Ishikawa (cell line): ENCODE measurements around the gene GRHL3.

ENCODE experiments used
- CEBPB ChIP-seq: IDR thresholded peaks from 2 replicates; pipeline ENCODE4 v1.6.1; 2012
- CREB1 ChIP-seq: IDR thresholded peaks from 2 replicates; pipeline ENCODE4 v1.6.1; 2012; ENCODE audit warnings: low read depth
- EGR1 ChIP-seq: IDR thresholded peaks from 2 replicates; pipeline ENCODE4 v1.6.1; 2012
- EP300 ChIP-seq: IDR thresholded peaks from 2 replicates; pipeline ENCODE4 v1.6.1; 2012; ENCODE audit warnings: borderline replicate concordance
- FOXM1 ChIP-seq: IDR thresholded peaks from 2 replicates; pipeline ENCODE4 v1.6.1; 2012; ENCODE audit warnings: low read depth, borderline replicate concordance
- MAX ChIP-seq: IDR thresholded peaks from 2 replicates; pipeline ENCODE4 v1.6.1; 2012
- NFIC ChIP-seq: IDR thresholded peaks from 2 replicates; pipeline ENCODE4 v1.6.1; 2012
- RAD21 ChIP-seq: IDR thresholded peaks from 2 replicates; pipeline ENCODE4 v1.6.1; 2012; ENCODE audit warnings: low read depth
- REST ChIP-seq: IDR thresholded peaks from 2 replicates; pipeline ENCODE4 v1.6.1; 2012; ENCODE audit warnings: low read depth, mild to moderate bottlenecking
- TAF1 ChIP-seq: IDR thresholded peaks from 2 replicates; pipeline ENCODE4 v1.6.1; 2012; ENCODE audit warnings: low read depth, mild to moderate bottlenecking
- TCF12 ChIP-seq: IDR thresholded peaks from 2 replicates; pipeline ENCODE4 v1.6.1; 2012; ENCODE audit warnings: low read depth
- YY1 ChIP-seq: IDR thresholded peaks from 2 replicates; pipeline ENCODE4 v1.6.1; 2012; ENCODE audit warnings: low read depth
- TF ChIP-seq, protein P1 (sequence below): IDR thresholded peaks from 2 replicates; pipeline ENCODE4 v1.6.1; 2012

GRCh38 chr1:24294716-24295371 lies 24.3 kb upstream of the GRHL3 start:
- TF ChIP-seq REST (no peak), MAX (no peak), RAD21 (no peak), EP300 (no peak), NFIC (no peak), CEBPB (no peak), EGR1 (no peak), CREB1 (no peak), TAF1 (no peak), TCF12 (no peak), FOXM1 (no peak), YY1 (no peak)
- TF ChIP-seq, protein P1, sequence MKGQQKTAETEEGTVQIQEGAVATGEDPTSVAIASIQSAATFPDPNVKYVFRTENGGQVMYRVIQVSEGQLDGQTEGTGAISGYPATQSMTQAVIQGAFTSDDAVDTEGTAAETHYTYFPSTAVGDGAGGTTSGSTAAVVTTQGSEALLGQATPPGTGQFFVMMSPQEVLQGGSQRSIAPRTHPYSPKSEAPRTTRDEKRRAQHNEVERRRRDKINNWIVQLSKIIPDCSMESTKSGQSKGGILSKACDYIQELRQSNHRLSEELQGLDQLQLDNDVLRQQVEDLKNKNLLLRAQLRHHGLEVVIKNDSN, result no peak
